ENCODE results near the gene GRIK3. TPM values are rescaled to one million over a fixed set of nuclear protein-coding genes. Genes with fewer than 3 reads are reported as not detected.

The GRIK3 gene
- total RNA-seq, 1 experiment from 2014 or later, result 5.5 TPM

DNA sequence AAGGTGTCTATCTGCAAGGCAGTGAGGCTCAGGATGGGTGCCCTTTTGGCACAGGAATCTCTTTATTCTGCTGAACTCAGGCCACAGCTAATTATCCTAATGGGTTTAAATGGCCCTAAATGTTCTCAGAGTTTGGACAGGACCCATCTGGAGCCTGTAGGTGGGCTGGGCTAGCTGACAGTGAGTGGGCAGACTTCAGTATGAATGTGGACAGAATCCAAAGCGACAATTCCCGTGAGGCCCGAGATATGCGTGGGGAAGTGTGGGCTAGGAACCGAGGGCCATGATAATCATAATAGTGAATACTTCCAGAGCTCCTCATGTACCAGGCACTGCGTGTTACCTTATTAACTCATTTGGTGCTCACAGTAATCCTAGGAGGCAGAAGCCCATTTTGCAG lies 165.3 kb downstream of the GRIK3 start:
- no peak for ATAC-seq
- Mint-ChIP-seq H3K4me3 (no peak overlapping the region), H3K9me3 (no peaks in the 10 kb centered on the region), H3K36me3 (no peaks in the 10 kb centered on the region), H3K4me1 (peaks cover 3% of the 10 kb centered on the region; the same call in 1 of the 2 replicates), H3K27me3 (ENCODE audit: low read depth) (no peaks in the 10 kb centered on the region), H3K27ac (no peak overlapping the region)
- TF ChIP-seq, protein P1, sequence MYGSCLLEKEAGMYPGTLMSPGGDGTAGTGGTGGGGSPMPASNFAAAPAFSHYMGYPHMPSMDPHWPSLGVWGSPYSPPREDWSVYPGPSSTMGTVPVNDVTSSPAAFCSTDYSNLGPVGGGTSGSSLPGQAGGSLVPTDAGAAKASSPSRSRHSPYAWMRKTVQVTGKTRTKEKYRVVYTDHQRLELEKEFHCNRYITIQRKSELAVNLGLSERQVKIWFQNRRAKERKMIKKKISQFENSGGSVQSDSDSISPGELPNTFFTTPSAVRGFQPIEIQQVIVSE (CRISPR knock-in tag; IDR thresholded peaks at IDR 0.05; ENCODE audit: borderline replicate concordance), result no peak
- TF ChIP-seq RELA (CRISPR knock-in tag; IDR thresholded peaks at IDR 0.05; ENCODE audit: borderline replicate concordance) (no peak), ATF1 (CRISPR knock-in tag; IDR thresholded peaks at IDR 0.05) (no peak), CREM (CRISPR knock-in tag; IDR thresholded peaks at IDR 0.05) (no peak), NR3C1 (CRISPR knock-in tag; conservative IDR thresholded peaks at IDR 0.05; ENCODE audit: low read depth) (no peak), HMGA2 (CRISPR knock-in tag; IDR thresholded peaks at IDR 0.05) (no peak), ZNF423 (CRISPR knock-in tag; IDR thresholded peaks at IDR 0.05) (no peak), FOXJ3 (CRISPR knock-in tag; IDR thresholded peaks at IDR 0.05; ENCODE audit: borderline replicate concordance) (no peak), FOXP1 (CRISPR knock-in tag; IDR thresholded peaks at IDR 0.05; ENCODE audit: borderline replicate concordance) (no peak), TEAD1 (CRISPR knock-in tag; IDR thresholded peaks at IDR 0.05) (no peak), GABPB1 (CRISPR knock-in tag; IDR thresholded peaks at IDR 0.05) (no peak), MYBL2 (CRISPR knock-in tag; IDR thresholded peaks at IDR 0.05) (no peak), ZBTB21 (CRISPR knock-in tag; IDR thresholded peaks at IDR 0.05; ENCODE audit: borderline replicate concordance) (no peak)
- TF ChIP-seq, protein P2, sequence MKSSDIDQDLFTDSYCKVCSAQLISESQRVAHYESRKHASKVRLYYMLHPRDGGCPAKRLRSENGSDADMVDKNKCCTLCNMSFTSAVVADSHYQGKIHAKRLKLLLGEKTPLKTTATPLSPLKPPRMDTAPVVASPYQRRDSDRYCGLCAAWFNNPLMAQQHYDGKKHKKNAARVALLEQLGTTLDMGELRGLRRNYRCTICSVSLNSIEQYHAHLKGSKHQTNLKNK (CRISPR knock-in tag; IDR thresholded peaks at IDR 0.05), result no peak
- TF ChIP-seq, protein P3, sequence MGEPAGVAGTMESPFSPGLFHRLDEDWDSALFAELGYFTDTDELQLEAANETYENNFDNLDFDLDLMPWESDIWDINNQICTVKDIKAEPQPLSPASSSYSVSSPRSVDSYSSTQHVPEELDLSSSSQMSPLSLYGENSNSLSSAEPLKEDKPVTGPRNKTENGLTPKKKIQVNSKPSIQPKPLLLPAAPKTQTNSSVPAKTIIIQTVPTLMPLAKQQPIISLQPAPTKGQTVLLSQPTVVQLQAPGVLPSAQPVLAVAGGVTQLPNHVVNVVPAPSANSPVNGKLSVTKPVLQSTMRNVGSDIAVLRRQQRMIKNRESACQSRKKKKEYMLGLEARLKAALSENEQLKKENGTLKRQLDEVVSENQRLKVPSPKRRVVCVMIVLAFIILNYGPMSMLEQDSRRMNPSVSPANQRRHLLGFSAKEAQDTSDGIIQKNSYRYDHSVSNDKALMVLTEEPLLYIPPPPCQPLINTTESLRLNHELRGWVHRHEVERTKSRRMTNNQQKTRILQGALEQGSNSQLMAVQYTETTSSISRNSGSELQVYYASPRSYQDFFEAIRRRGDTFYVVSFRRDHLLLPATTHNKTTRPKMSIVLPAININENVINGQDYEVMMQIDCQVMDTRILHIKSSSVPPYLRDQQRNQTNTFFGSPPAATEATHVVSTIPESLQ (CRISPR knock-in tag; IDR thresholded peaks at IDR 0.05), result no peak
- TF ChIP-seq, protein P4, sequence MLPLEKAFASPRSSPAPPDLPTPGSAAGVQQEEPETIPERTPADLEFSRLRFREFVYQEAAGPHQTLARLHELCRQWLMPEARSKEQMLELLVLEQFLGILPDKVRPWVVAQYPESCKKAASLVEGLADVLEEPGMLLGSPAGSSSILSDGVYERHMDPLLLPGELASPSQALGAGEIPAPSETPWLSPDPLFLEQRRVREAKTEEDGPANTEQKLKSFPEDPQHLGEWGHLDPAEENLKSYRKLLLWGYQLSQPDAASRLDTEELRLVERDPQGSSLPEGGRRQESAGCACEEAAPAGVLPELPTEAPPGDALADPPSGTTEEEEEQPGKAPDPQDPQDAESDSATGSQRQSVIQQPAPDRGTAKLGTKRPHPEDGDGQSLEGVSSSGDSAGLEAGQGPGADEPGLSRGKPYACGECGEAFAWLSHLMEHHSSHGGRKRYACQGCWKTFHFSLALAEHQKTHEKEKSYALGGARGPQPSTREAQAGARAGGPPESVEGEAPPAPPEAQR (CRISPR knock-in tag; IDR thresholded peaks at IDR 0.05), result no peak
- CTCF ChIA-PET, result interaction anchor here (2.5 kb wide), 1 partner anchor 353 kb away, joined by 5 read pairs; no protein-coding TSS in a partner anchor
- no peak for DNase-seq (ENCODE audit: low spot score)
- POLR2A ChIA-PET, result no interaction called here

DNA sequence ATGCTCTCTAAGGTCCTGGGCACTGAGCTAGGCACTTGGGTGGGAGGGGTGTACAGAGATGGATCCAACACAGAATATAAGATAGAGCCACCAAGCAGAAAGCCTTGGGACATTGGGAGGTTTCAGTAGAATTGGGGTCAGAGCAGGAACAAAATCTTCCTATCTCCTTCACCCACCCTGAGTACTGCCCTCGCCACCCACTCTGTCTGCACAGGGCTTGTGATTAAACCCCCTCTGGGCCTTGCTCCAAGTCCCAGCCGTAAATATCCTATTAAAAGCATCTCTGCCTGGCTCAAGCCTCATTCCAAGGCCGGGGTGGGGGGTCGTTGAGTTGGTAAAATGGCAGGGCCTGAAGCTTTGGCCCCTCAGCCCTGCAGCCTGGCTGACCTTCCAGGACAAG lies 166.7 kb downstream of the GRIK3 start:
- Mint-ChIP-seq H3K9me3 (no peaks in the 10 kb centered on the region), H3K4me3 (no peak overlapping the region), H3K27ac (no peak overlapping the region), H3K36me3 (no peaks in the 10 kb centered on the region), H3K4me1 (peaks cover 3% of the 10 kb centered on the region; the same call in 1 of the 2 replicates), H3K27me3 (ENCODE audit: low read depth) (no peaks in the 10 kb centered on the region)
- ATAC-seq (no peak), DNase-seq (ENCODE audit: low spot score) (no peak)
- CTCF ChIA-PET, result interaction anchor here (0.5 to 6.3 kb wide), 5 partner anchors 16 to 592 kb away, joined by 3 to 125 read pairs (median 4); no protein-coding TSS in a partner anchor
- POLR2A ChIA-PET, result no interaction called here
- TF ChIP-seq, protein P2 (CRISPR knock-in tag; IDR thresholded peaks at IDR 0.05), result no peak
- TF ChIP-seq ZNF138 (CRISPR knock-in tag; conservative IDR thresholded peaks at IDR 0.05) (no peak), ZNF317 (CRISPR knock-in tag; IDR thresholded peaks at IDR 0.05; ENCODE audit: borderline replicate concordance, low read depth) (no peak), ZNF671 (CRISPR knock-in tag; IDR thresholded peaks at IDR 0.05) (no peak), SP1 (CRISPR knock-in tag; conservative IDR thresholded peaks at IDR 0.05) (no peak), GABPB1 (CRISPR knock-in tag; IDR thresholded peaks at IDR 0.05) (no peak), ETV6 (CRISPR knock-in tag; IDR thresholded peaks at IDR 0.05) (no peak)
- TF ChIP-seq, protein P5, sequence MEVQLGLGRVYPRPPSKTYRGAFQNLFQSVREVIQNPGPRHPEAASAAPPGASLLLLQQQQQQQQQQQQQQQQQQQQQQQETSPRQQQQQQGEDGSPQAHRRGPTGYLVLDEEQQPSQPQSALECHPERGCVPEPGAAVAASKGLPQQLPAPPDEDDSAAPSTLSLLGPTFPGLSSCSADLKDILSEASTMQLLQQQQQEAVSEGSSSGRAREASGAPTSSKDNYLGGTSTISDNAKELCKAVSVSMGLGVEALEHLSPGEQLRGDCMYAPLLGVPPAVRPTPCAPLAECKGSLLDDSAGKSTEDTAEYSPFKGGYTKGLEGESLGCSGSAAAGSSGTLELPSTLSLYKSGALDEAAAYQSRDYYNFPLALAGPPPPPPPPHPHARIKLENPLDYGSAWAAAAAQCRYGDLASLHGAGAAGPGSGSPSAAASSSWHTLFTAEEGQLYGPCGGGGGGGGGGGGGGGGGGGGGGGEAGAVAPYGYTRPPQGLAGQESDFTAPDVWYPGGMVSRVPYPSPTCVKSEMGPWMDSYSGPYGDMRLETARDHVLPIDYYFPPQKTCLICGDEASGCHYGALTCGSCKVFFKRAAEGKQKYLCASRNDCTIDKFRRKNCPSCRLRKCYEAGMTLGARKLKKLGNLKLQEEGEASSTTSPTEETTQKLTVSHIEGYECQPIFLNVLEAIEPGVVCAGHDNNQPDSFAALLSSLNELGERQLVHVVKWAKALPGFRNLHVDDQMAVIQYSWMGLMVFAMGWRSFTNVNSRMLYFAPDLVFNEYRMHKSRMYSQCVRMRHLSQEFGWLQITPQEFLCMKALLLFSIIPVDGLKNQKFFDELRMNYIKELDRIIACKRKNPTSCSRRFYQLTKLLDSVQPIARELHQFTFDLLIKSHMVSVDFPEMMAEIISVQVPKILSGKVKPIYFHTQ (CRISPR knock-in tag; IDR thresholded peaks at IDR 0.05), result no peak
- TF ChIP-seq, protein P6, sequence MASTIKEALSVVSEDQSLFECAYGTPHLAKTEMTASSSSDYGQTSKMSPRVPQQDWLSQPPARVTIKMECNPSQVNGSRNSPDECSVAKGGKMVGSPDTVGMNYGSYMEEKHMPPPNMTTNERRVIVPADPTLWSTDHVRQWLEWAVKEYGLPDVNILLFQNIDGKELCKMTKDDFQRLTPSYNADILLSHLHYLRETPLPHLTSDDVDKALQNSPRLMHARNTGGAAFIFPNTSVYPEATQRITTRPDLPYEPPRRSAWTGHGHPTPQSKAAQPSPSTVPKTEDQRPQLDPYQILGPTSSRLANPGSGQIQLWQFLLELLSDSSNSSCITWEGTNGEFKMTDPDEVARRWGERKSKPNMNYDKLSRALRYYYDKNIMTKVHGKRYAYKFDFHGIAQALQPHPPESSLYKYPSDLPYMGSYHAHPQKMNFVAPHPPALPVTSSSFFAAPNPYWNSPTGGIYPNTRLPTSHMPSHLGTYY (CRISPR knock-in tag; IDR thresholded peaks at IDR 0.05), result no peak

All from WTC11 (cell line).